Thyroid gland (tissue), 4 donors: ENCODE data around the gene PSMD6. TPM values are rescaled to one million over a fixed set of nuclear protein-coding genes. Genes with fewer than 3 reads are reported as not detected.

ENCODE experiments used
- DNase-seq, 2 donors: peaks; one replicate each; pipeline ENCODE4 v3.0.0-alpha.2; 2019
- H3K27ac ChIP-seq, 3 donors: fragments of 200-600 bp; sonication (generic); 1 replicate in 2 of 3; 2 replicates in 1 of 3; pipeline ENCODE4 v1.5.1; 2016 to 2019; ENCODE audit warnings: mild to moderate bottlenecking in 1 of 3, moderate library complexity in 1 of 3
- H3K27me3 ChIP-seq: fragments of 200-600 bp; sonication (generic); one replicate; pipeline ENCODE4 v1.5.1; 2019
- H3K36me3 ChIP-seq, 2 donors: fragments of 200-600 bp; sonication (generic); one replicate each; pipeline ENCODE4 v1.5.1; 2016 to 2019
- H3K4me1 ChIP-seq, 2 donors: fragments of 200-600 bp; sonication (generic); one replicate each; pipeline ENCODE4 v1.5.1; 2017 to 2019
- H3K4me3 ChIP-seq, 3 donors: fragments of 200-600 bp; sonication (generic); replicated peaks in 1 of 3; 1 replicate in 2 of 3; 2 replicates in 1 of 3; pipeline ENCODE4 v1.5.1; 2016; ENCODE audit warnings: mild to moderate bottlenecking in 1 of 3
- H3K9me3 ChIP-seq: fragments of 200-600 bp; sonication (generic); one replicate; pipeline ENCODE4 v1.5.1; 2017
- POLR2A ChIP-seq, 2 donors: fragments of 450-650 bp; IDR thresholded peaks; one replicate each; pipeline ENCODE4 v1.6.1; 2017; ENCODE audit warnings: antibody characterized with exemption in 2 of 2, mild to moderate bottlenecking in 2 of 2, moderate library complexity in 1 of 2
- WGBS, 2 donors: methylation state at CpG; one replicate each; pipeline ENCODE4 v1.1.5; 2017; 5-methylcytosine and 5-hydroxymethylcytosine counted together
- intact Hi-C: fragments of 100-400 bp; cut with DNase I; formaldehyde crosslinking; loops from one replicate; pipeline ENCODE4 v1.15.1; 2023
- total RNA-seq, 4 donors: library from RNA; depleted of rRNA; stranded (reverse); fragments of >200 nt; gene quantifications; one replicate each; pipeline ENCODE4 v1.2.3, GENCODE V29; 2016
- TF ChIP-seq, protein P1 (sequence below), 6 experiments: fragments of 200-600 bp in 3 of 6; fragments of 450-650 bp in 3 of 6; sonication (generic) in 3 of 6; IDR thresholded peaks; one replicate each; pipeline ENCODE4 v1.5.1; 2016 to 2019; ENCODE audit warnings: antibody characterized with exemption in 6 of 6, mild to moderate bottlenecking in 2 of 6, inconsistent platforms in 1 of 6, moderate library complexity in 1 of 6

PSMD6 gene
- total RNA-seq, 4 donors from 2014 or later, result 64.1 to 116 (median 75.3) TPM

DNA sequence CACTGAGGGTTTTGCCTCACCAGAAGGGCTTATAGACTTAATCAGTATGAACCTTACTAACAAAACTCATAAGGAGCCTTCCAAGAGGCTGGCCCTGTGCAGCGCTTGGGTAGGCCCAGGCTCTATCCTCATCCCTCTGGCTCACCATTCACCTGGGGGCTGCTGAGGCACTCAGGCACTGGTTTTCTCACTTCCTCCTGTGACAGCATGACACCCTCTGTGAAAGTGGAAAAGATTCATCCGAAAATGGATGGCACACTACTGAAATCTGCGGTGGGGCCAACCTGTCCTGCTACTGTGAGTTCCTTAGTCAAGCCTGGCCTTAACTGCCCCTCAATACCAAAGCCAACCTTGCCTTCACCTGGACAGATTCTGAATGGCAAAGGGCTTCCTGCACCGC, 41.3 kb downstream of the PSMD6 start:
- TF ChIP-seq POLR2A (IDR thresholded peaks at IDR 0.05), result no peak
- TF ChIP-seq, protein P1, sequence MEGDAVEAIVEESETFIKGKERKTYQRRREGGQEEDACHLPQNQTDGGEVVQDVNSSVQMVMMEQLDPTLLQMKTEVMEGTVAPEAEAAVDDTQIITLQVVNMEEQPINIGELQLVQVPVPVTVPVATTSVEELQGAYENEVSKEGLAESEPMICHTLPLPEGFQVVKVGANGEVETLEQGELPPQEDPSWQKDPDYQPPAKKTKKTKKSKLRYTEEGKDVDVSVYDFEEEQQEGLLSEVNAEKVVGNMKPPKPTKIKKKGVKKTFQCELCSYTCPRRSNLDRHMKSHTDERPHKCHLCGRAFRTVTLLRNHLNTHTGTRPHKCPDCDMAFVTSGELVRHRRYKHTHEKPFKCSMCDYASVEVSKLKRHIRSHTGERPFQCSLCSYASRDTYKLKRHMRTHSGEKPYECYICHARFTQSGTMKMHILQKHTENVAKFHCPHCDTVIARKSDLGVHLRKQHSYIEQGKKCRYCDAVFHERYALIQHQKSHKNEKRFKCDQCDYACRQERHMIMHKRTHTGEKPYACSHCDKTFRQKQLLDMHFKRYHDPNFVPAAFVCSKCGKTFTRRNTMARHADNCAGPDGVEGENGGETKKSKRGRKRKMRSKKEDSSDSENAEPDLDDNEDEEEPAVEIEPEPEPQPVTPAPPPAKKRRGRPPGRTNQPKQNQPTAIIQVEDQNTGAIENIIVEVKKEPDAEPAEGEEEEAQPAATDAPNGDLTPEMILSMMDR (IDR thresholded peaks at IDR 0.05), result no peak
- peaks cover 5 to 23% of the 10 kb centered on the region in 2 donors for H3K36me3 ChIP-seq
- H3K4me3 ChIP-seq, result no peak overlapping the region
- no peak overlapping the region for H3K27ac ChIP-seq
- intact Hi-C loops, result no loop called here
- peaks cover 0 to 16% of the 10 kb centered on the region in 2 donors for H3K4me1 ChIP-seq
- 94 to 95% methylated on average over 4 of the region's 4 CpGs for WGBS, 2 donors
- DNase-seq, result no peak
- no peaks in the 10 kb centered on the region for H3K9me3 ChIP-seq
- no peaks in the 10 kb centered on the region for H3K27me3 ChIP-seq

DNA sequence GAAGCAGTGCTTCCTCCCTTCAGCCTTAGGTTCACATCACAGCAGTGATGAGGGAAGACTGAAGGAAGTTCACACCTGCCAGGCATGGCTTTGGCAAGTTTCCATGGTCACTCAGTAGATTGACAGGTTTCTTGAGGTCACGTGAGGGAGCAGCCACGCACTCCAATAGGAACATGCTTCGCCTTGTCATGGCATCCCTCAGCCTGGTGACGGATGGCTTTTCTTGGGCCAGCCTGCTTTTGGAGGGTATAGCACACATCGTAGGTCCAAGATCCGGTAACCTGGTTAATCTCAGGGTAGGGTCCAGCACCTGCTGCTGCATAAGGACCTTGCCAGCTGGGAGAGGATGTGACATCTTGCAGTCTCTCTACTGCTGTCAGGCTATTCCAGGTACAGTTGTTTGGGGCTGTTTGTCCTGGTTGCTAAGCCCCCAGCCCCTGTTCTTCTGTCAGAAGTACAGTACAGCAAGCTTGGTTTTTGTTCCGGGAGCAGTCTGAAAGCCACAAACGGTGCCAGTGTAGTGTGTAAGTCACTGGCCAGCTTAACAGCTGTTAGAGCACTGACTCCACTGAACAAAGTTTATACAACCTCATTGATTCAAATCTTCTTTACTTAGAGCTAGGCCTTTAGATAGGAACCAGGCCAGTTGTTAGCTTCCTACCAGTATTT, 42.3 kb downstream of the PSMD6 start:
- no peak for DNase-seq
- no peaks in the 10 kb centered on the region for H3K9me3 ChIP-seq
- no peak overlapping the region for H3K4me3 ChIP-seq
- peaks cover 5 to 23% of the 10 kb centered on the region in 2 donors for H3K36me3 ChIP-seq
- 90 to 97% methylated on average over 8 of the region's 8 CpGs for WGBS, 2 donors
- intact Hi-C loops, result no loop called here
- peaks cover 0 to 20% of the 10 kb centered on the region in 2 donors for H3K4me1 ChIP-seq
- no peaks in the 10 kb centered on the region for H3K27me3 ChIP-seq
- no peak for TF ChIP-seq POLR2A (IDR thresholded peaks at IDR 0.05)
- TF ChIP-seq, protein P1 (IDR thresholded peaks at IDR 0.05), result no peak
- H3K27ac ChIP-seq, result no peak overlapping the region

DNA sequence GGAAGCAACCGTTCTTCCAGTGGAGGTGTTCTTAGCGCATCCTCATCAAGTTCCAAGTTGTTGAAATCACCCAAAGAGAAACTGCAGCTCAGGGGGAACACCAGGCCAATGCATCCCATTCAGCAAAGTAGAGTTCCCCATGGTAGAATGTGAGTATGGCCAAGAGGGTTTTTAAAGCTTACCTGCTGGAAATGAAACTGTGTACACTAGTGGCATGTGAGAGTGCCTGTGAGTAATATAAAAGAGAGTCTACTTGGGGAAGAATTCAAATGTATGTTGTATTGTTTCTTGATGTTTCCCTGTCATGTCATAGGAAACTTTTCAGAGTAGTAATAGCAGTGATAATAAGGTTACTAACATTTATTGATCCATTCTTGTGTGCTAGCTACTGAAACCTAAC, 43.3 kb downstream of the PSMD6 start:
- intact Hi-C loops, result no loop called here
- DNase-seq, result no peak
- Histone ChIP-seq H3K36me3 (peaks cover 5 to 23% of the 10 kb centered on the region in 2 donors), H3K9me3 (no peaks in the 10 kb centered on the region), H3K27me3 (no peaks in the 10 kb centered on the region), H3K27ac (no peak overlapping the region), H3K4me3 (no peak overlapping the region), H3K4me1 (peaks cover 0 to 26% of the 10 kb centered on the region in 2 donors)
- no peak for TF ChIP-seq POLR2A (IDR thresholded peaks at IDR 0.05)
- TF ChIP-seq, protein P1 (IDR thresholded peaks at IDR 0.05), result no peak
- WGBS, 2 donors, result 91 to 95% methylated on average over 2 of the region's 2 CpGs

DNA sequence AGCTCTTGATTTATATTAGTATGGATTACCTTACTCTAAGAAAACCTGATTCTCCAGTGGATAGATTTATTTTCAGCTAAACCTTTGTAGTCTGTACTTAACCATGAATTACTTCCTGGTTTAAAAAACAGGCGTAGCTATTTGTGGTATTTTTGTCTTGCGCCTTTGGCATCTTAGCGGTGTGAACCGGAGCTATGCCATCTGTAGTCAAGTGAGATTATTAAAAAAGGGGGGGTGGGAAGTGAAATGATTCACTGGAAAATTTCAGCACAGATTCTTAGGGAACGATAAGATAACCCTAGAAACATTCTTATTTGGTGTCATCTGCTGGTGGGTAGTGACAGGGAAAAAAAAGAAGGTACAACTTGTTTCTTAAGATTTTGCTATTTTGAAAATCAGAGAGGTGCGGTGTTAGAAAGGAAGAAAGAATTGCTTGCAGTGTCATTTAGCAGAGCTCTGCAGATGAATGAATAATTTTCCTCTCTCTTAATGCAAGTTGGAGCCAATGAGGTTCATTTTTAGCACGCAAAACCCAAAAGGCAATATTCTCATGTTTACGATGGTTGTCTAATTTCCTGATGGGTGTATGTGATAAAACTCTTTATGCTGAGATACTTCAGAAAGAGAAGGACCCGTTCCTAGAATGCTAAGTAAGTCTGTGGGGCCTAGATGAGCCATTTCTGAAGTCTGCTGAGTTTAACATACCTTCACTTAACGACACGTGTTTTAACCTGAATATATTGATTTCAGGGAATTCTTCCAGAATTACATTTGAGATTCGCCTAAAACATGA, 44.0 kb downstream of the PSMD6 start:
- WGBS, 2 donors, result 92 to 93% methylated on average over 12 of the region's 12 CpGs
- intact Hi-C loops, result no loop called here
- Histone ChIP-seq H3K9me3 (no peaks in the 10 kb centered on the region), H3K4me3 (no peak overlapping the region), H3K27me3 (no peaks in the 10 kb centered on the region), H3K36me3 (peaks cover 5 to 18% of the 10 kb centered on the region in 2 donors), H3K27ac (no peak overlapping the region), H3K4me1 (peaks cover 0 to 26% of the 10 kb centered on the region in 2 donors)
- DNase-seq, result no peak
- no peak for TF ChIP-seq POLR2A (IDR thresholded peaks at IDR 0.05)
- TF ChIP-seq, protein P1 (IDR thresholded peaks at IDR 0.05), result no peak

DNA sequence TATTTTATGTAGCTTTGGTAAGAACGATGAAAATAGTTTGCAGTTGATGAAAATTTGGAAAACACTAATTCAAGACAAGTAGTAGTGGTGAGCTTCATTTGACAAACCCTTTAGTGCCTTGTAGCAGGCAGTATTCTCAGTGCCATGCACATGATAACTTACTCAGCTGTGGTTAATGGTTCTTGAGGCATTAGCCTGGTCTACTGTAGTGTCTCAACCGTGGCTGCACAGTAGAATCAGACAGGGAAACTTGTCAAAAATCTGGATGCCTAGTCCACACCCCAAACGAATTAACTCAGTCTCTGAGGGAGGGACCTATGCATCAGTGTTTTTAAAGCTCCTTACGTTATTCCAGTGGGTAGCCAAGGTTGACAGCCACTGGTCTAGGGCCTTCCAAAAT, 45.4 kb downstream of the PSMD6 start:
- no peak for DNase-seq
- H3K27me3 ChIP-seq, result no peaks in the 10 kb centered on the region
- H3K36me3 ChIP-seq, result peaks cover 5 to 9% of the 10 kb centered on the region in 2 donors
- intact Hi-C loops, result no loop called here
- TF ChIP-seq POLR2A (IDR thresholded peaks at IDR 0.05), result no peak
- H3K4me3 ChIP-seq, result no peak overlapping the region
- H3K9me3 ChIP-seq, result no peaks in the 10 kb centered on the region
- WGBS, 2 donors, result 58 to 63% methylated on average over 4 of the region's 4 CpGs
- H3K27ac ChIP-seq, result no peak overlapping the region
- H3K4me1 ChIP-seq, result peaks cover 0 to 26% of the 10 kb centered on the region in 2 donors
